ENCODE data around the gene TULP4.
A peak's percentile ranks its signal among the peaks of the same experiment; 100 is the strongest.
"Not testable (repeated sequence)": the region's sequence is repeated elsewhere in the genome, so short reads cannot be mapped to it uniquely, and the experiment has no call there.

The TULP4 gene

DNA sequence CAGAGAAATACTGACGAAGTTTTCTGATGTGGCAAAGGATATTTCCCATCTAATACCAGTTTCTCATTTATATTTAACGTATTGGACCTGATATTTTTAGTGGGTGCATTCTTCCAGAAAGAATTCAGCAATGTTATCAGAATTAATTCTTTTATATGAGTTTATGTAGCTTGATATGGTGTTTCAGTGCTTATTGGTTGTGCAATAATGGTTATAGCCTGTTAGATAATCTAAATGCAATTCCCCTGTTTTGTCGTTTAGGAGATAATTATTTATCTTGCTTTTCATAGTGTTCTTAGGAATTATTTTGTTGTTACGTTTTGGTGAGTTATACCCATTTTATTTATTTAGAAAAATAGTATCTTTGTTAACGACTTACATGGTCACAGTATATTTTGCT lies 196.2 kb downstream of the TULP4 start:
- DNase-seq, result no peak

DNA sequence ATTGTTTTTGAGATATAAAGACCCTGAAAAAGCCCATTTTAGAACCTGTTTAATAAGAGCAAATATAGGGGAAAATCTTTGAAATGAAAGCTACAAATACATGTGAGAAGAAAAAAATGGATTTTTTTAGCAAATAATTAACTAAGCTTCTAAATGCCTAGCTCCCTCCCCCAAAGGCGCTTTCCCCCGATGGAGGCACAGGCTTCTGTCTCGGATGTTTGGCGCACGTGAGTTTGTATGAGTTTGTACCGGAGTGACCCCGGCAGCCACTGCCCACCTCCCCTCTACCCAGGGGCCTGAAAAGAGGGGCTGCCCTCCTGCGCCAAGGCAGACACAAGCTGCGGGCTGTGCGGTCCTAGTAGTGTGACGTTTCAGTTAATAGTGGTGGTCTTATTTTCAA lies 197.2 kb downstream of the TULP4 start:
- DNase-seq, result no peak

DNA sequence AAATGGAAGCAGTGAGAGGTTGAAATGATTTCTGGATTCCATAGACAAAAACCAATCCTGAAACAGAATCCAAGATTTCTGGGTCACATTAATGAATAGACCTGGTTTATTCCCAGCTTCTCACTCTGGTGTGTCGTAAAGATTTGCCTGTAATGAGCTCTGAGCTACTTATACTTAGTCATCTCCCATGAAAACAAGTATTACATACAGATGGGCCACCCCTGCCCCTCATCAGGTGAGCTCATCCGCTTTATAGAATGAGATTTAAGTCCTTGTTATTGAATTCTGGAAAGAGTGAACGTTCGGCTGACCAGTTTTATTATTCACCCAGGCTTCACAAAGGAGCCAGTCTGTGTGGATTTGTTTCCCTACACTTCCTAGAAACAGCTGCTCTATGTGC lies 200.5 kb downstream of the TULP4 start:
- DNase-seq, result no peak

DNA sequence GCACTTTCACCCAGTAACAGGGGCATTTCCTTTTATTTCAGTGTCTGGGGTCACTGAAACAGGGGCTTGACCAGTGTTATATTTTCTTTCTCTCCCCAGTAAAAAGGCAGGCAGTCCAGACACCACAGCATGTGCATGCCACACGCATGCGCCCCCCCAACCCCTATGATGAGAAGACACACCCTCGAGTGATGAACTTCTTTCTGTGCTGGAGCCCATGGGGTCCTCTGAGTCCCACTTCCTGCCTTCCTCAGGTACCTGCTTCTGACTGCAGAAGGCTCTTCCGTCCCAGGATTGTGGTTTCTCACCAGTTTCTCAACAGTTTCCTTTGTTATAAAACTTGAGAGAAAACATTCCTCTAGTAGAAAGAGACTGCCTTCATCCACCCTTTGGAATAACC lies 201.9 kb downstream of the TULP4 start:
- DNase-seq, result no peak

- DNase-seq, result no peak
Observed at GRCh38 chr6:158514991-158515390, 202.7 kb downstream of the TULP4 start.

- no peak for DNase-seq
Observed at GRCh38 chr6:158516098-158516497, 203.8 kb downstream of the TULP4 start.

- DNase-seq, result no peak
Observed at GRCh38 chr6:158517038-158517437, 204.8 kb downstream of the TULP4 start.

DNA sequence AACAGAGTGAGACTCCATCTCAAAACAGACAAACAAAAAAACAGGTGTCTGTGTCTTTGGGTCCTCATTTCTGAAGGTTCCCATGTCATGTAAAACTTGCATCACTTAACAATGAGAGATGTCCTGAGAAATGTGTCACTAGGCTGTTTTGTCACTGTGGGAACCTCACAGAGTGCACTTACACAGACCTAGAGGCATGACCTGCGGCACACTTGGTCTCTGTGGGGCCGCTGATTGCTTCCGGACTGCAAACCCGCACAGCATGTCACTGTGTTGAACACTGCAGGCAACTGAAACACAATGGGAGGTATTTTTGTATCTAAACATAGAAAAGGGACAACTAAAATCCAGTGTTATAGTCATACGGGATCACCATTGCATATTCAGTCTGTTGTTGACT lies 205.3 kb downstream of the TULP4 start:
- DNase-seq, result peak; percentile 43

DNA sequence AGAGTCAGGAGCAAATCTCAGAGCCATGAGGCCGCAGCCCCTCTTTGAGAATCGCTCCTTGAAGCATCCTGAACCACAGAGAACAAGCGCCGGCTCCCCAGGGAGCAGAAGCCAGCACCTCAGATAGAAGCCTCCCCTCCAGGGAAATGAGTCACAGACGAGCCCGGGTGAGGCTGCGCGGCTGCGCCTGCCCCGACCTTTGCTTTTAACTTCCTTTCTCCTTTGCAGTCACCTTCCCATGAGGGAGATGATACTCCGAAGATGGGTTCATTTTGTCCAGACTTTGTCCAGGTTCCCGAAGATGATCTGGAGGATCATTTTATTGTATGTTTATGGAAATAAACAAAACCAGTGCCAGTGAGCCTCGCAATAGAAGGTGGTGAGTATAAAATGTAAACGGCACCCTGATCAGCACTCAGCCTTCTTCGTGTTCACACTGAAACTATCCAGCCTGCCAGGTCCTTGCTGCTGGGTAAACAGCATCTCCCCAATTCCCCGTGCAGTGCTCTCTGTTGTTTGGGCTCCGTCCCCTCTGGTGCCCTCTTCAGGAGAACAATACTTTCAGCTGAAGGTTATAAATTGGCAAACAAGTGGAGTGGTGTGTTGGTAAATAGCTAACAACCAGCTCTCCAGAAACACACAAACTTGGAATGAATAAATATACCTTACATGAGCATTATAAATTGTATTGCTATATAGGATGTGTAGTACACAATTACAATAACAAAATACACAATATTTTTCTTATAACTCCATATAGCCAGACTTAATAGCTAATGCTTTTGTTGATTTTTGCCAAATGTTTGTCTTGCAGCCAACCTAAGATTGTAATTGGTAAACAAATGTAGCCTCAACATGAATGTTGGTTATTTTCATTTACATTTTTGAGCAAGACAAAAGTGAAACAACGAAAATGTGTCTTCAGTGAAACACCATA lies 206.2 kb downstream of the TULP4 start:
- peak; percentile 94 for DNase-seq

DNA sequence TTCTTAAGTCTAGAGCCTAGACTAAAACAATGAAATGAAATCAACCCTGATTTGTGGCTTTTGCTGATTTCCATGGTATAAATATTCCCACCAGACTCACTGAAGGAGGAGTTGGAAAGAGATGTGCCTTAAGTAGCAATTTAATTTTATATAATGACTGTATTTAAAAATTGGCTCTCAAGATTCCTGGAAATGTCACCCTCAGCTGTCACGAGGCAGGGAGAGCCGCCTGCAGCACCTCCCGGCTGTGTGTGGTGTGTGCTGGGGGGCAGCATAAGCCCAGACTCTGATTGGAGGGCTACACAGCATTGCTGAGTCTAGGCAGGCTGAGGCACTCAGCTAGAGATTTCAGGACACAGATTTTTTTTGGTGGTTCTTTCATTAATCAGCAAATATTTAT lies 207.0 kb downstream of the TULP4 start:
- DNase-seq, result no peak

- DNase-seq, result no peak
Observed at GRCh38 chr6:158519761-158520160, 207.5 kb downstream of the TULP4 start.

- DNase-seq, result not testable (repeated sequence)
Observed at GRCh38 chr6:158520975-158521374, 208.7 kb downstream of the TULP4 start.

DNA sequence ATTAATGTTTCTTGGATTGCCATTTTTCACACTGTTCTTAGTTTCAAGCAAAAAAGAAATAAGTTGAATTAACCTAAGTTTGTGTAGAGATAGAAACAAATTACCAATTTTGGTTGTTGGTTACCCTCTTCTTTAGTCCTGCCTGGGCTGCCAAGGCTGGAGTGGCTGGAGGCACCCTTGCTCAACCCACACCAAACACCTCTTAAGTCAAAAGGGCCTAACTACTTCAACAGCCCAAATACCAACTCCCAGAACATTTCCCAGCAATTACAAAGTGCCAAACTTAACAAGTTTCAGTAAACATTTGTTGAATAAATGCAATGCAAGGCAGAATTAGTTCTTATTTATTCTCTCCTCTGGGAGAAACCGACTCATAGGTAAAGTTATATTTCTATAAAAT lies 209.5 kb downstream of the TULP4 start:
- no peak for DNase-seq

DNA sequence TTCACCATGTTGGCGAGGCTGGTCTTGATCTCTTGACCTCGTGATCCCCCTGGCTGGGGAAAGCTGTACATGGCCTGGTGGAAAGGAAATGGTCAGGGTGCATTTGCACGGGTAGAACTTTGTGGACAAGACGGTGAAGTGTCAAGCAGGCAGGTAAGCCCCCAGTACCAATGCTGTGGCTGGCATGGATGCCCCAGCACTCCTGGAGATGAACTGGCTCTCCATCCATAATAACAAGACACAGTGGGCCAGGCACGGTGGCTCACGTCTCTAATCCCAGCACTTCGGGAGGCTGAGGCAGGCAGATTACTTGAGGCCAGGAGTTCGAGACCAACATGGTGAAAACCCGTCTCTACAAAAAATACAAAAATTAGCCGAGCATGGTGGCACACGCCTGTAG lies 210.4 kb downstream of the TULP4 start:
- no peak for DNase-seq

DNA sequence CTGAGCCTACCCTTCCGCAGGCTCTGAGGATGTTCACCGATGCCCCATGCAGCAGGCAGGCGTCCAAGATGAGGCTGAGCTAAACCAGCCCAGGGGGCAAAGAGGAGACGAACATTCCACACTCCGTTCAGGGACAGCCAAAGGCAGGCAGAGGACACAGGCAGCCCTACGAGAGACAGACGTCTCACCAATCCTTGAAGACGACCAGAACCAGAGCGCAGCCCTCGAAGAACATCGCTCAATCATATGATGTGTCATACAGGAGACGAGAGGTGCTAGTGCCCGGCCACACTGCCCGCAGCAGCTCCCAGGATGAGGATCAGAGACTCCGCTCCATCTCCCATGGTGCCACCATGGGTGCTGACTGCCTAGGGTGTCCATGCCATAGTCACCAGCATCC lies 212.0 kb downstream of the TULP4 start:
- DNase-seq, result no peak

GRCh38 chr6:158527858-158528257 lies 215.6 kb downstream of the TULP4 start:
- DNase-seq, result not testable (repeated sequence)

DNA sequence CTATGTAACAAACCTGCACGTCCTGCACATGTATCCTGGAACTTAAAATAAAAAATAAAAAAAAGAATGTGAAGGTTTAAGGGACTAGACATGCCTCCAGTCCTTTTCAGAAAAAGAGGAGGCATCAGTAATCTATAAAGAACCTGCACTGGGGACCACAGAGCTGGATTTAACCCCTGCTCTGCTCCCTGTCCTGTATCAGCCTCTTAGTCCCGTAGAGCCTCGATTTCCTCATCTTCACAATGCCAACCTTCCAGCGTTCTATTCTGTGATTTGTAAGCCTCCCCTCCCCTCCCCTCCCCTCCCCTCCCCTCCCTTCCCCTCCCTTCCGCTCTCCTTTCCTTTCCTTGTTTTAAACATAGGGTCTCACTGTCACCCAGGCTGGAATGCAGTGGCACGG lies 216.6 kb downstream of the TULP4 start:
- DNase-seq, result no peak

GRCh38 chr6:158529629-158530028 lies 217.4 kb downstream of the TULP4 start:
- no peak for DNase-seq

- DNase-seq, result no peak
Observed at GRCh38 chr6:158531566-158531965, 219.3 kb downstream of the TULP4 start.

GRCh38 chr6:158531970-158532369 lies 219.7 kb downstream of the TULP4 start:
- DNase-seq, result no peak

- peak; percentile 93 for DNase-seq
Observed at GRCh38 chr6:158536084-158536890, 224.0 kb downstream of the TULP4 start.

GRCh38 chr6:158536891-158537798 lies 224.9 kb downstream of the TULP4 start:
- peak; percentile 93 for DNase-seq

- DNase-seq, result peak; percentile 48
Observed at GRCh38 chr6:158538741-158539140, 226.5 kb downstream of the TULP4 start.

All from NCI-H69 (cell line).